T-cell (primary cell): ENCODE data around the gene BRI3BP. TPM values are rescaled to one million over a fixed set of nuclear protein-coding genes. Genes with fewer than 3 reads are reported as not detected.

Source experiments
- ATAC-seq, 4 experiments: fragments of 200-7000 bp in 3 of 4; fragments of 150-1000 bp in 1 of 4; cut with Tn5 transposase; replicated peaks in 1 of 4; 1 replicate in 3 of 4; 2 replicates in 1 of 4; pipeline ENCODE4 v1.10.0; 2021; ENCODE audit warnings: moderate library complexity in 3 of 4, mild to moderate bottlenecking in 2 of 4, moderate number of reproducible peaks in 1 of 4
- CTCF ChIA-PET, 2 donors: fragments of 300-600 bp; sonication (Branson Sonifier 250); formaldehyde crosslinking; loops; one replicate each; lab custom pipeline; 2022; ENCODE audit warnings: antibody characterized with exemption in 2 of 2; lab: Charles Lee
- POLR2A ChIA-PET, 2 donors: fragments of 300-600 bp; sonication (Branson Sonifier 250); formaldehyde crosslinking; loops; one replicate each; lab custom pipeline; 2022; ENCODE audit warnings: antibody characterized with exemption in 2 of 2; lab: Charles Lee
- DNase-seq, 35 experiments: peaks; one replicate each; pipeline versions ENCODE4 v3.0.0 to v3.0.0-alpha.2; 2013 to 2023
- H3K27ac ChIP-seq: one replicate; pipeline ENCODE4 v1.5.1; 2013; ENCODE audit warnings: low read length
- H3K27me3 ChIP-seq, 2 experiments: replicated peaks in 1 of 2; 1 replicate in 1 of 2; 2 replicates in 1 of 2; pipeline versions ENCODE4 v1.6.1 to v1.7.0; 2013; ENCODE audit warnings: low read length in 1 of 2, mixed read lengths in 1 of 2; ENCODE audit not compliant: control insufficient read depth in 2 of 2, insufficient read depth in 2 of 2; ENCODE audit errors: extremely low read depth in 1 of 2
- H3K36me3 ChIP-seq, 2 donors: 1 replicate in 1 of 2; 2 replicates in 1 of 2; pipeline versions ENCODE4 v1.6.1 to v1.7.0; 2013; ENCODE audit warnings: low read length in 1 of 2; ENCODE audit not compliant: control insufficient read depth in 2 of 2, insufficient read depth in 1 of 2; ENCODE audit errors: extremely low read depth in 1 of 2
- H3K4me1 ChIP-seq, 2 experiments: 1 replicate in 1 of 2; 2 replicates in 1 of 2; pipeline versions ENCODE4 v1.6.1 to v1.7.0; 2013; ENCODE audit warnings: low read length in 2 of 2, mixed read lengths in 1 of 2; ENCODE audit not compliant: insufficient read depth in 2 of 2, control insufficient read depth in 1 of 2; ENCODE audit errors: extremely low read depth in 1 of 2
- H3K4me3 ChIP-seq, 2 donors: 1 replicate in 1 of 2; 2 replicates in 1 of 2; pipeline versions ENCODE4 v1.5.1 to v1.7.0; 2013; ENCODE audit warnings: mild to moderate bottlenecking in 2 of 2, low read length in 1 of 2, moderate library complexity in 1 of 2; ENCODE audit not compliant: control insufficient read depth in 1 of 2; ENCODE audit errors: extremely low read depth in 1 of 2
- H3K9me3 ChIP-seq: 2 replicates; pipeline ENCODE4 v1.7.0; 2013
- H3K27ac Mint-ChIP-seq, 2 donors: one replicate each; pipeline ENCODE4 v1.8.0; 2020 to 2021; ENCODE audit warnings: mild to moderate bottlenecking in 2 of 2, mixed read lengths in 2 of 2
- H3K27me3 Mint-ChIP-seq, 2 donors: one replicate each; pipeline ENCODE4 v1.8.0; 2021 to 2022; ENCODE audit warnings: mixed read lengths in 2 of 2
- H3K36me3 Mint-ChIP-seq: one replicate; pipeline ENCODE4 v1.8.0; 2021; ENCODE audit warnings: mixed read lengths
- H3K4me1 Mint-ChIP-seq, 3 donors: one replicate each; pipeline ENCODE4 v1.8.0; 2020 to 2022; ENCODE audit warnings: mixed read lengths in 3 of 3, mild to moderate bottlenecking in 1 of 3
- H3K4me3 Mint-ChIP-seq, 3 donors: one replicate each; pipeline ENCODE4 v1.8.0; 2020 to 2022; ENCODE audit warnings: mild to moderate bottlenecking in 3 of 3, mixed read lengths in 3 of 3, moderate library complexity in 3 of 3
- H3K9me3 Mint-ChIP-seq, 3 donors: one replicate each; pipeline ENCODE4 v1.8.0; 2020 to 2022; ENCODE audit warnings: mixed read lengths in 3 of 3
- WGBS: methylation state at CpG from one replicate; pipeline ENCODE4 v1.1.5; 2013; ENCODE audit warnings: missing lambda C conversion rate; ENCODE audit not compliant: insufficient coverage; 5-methylcytosine and 5-hydroxymethylcytosine counted together
- total RNA-seq, 35 experiments: library from RNA in 6 of 35; stranded (reverse) in 6 of 35; fragments of 120-200 nt in 1 of 35; gene quantifications; one replicate each; pipeline versions ENCODE4 v1.2.1 to v1.2.4 and lab custom pipeline; 2013 to 2026

Gene BRI3BP, protein sequence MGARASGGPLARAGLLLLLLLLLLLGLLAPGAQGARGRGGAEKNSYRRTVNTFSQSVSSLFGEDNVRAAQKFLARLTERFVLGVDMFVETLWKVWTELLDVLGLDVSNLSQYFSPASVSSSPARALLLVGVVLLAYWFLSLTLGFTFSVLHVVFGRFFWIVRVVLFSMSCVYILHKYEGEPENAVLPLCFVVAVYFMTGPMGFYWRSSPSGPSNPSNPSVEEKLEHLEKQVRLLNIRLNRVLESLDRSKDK
- total RNA-seq (1 to 10 TPM; 4.8 to 8.1 (median 7.0) TPM), total RNA-seq (lab: John Stamatoyannopoulos, UW) (9.7 to 140 (median 17.5) reads per million in 29 experiments)
- 7.9 TPM for total RNA-seq (2013)

DNA sequence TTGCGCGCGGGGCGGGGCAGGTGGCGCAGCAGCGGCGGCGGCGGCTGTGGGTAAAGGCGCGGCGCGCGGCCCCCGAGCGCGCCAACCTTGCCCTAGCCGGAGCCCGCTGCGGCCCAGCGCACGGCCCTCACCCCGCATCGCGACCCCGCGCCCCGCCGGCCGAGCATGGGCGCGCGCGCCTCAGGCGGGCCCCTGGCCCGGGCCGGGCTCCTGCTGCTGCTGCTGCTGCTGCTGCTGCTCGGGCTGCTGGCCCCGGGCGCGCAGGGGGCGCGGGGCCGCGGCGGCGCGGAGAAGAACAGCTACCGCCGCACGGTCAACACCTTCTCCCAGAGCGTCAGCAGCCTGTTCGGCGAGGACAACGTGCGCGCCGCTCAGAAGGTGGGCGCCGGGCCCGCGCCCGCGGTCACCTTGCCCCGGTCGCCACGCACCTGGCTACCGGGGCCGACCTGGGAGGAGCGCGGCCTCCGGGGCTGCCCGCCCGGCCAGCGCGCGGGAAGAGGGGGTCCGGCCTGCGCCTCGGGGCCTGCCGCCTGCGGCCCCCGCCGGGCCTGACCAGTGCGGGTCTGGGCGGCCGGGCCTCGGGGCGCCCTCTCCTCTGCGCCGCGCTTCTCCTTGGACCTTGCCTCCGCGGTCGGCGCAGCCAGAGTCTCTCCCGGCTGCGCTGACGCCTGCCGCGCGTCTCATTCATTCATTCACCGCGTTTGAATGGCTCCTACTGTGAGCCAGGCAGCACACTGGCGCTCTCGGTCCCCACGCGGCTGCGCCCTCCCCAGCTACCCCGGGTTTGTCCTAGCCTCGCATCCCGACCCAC, at the start of gene BRI3BP:
Gene BRI3BP, plus strand, starts transcription at position 20 of the 811 bp plus-strand sequence. Its CDS starts 146 bp downstream, at position 166.
- Mint-ChIP-seq H3K4me1 (peaks cover 22 to 38% (median 30%) of the 10 kb centered on the region in 3 donors), H3K27me3 (no peaks in the 10 kb centered on the region), H3K36me3 (no peaks in the 10 kb centered on the region), H3K9me3 (no peaks in the 10 kb centered on the region), H3K4me3 (peak within 1 kb of the TSS; percentile 87 to 93 (median 91)), H3K27ac (peak within 1 kb of the TSS; percentile 78 to 84)
- peak within 1 kb of the TSS; percentile 57 to 79 for H3K4me3 ChIP-seq
- no peaks in the 10 kb centered on the region for H3K36me3 ChIP-seq
- peaks cover 15 to 30% of the 10 kb centered on the region in 2 experiments for H3K4me1 ChIP-seq
- ChIA-PET POLR2A (no interaction called here), CTCF (interaction anchor here (0.6 to 0.8 kb wide), 7 partner anchors 40 to 1761 kb away, joined by 3 to 10 read pairs (median 3); partner anchors contain the start of gene MPHOSPH9 (in 1 of the 2))
- under 1% methylated on average over 106 of the region's 112 CpGs for WGBS
- peak in 24 of 35 experiments; percentile 4 to 85 (median 24) for DNase-seq
- H3K27me3 ChIP-seq, result no peaks in the 10 kb centered on the region
- H3K27ac ChIP-seq, result peak within 1 kb of the TSS; percentile 47
- peak; percentile 13 to 85 (median 83) for ATAC-seq
- H3K9me3 ChIP-seq, result no peaks in the 10 kb centered on the region

DNA sequence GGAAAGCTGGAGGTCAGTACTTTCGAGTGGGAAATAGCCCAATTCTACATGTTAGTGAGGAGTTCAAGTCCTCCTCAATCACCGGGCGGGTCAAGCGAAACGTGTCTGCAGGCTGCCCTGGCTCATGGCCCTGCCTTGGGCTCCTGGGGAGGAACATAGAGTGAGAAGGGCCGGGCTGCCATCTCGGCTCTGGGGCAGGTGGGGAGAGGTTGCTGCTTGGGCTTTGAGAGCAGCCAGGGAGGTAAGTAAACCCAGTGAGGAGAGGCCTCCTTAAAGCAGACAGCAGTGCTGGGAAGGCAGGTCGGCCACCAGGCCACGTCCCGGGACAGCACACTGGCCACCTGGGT, 47.0 kb upstream of the BRI3BP start:
- Histone ChIP-seq H3K4me3 (no peak overlapping the region), H3K4me1 (no peaks in the 10 kb centered on the region), H3K36me3 (peaks cover 16 to 38% of the 10 kb centered on the region in 2 donors), H3K9me3 (no peaks in the 10 kb centered on the region), H3K27me3 (no peaks in the 10 kb centered on the region), H3K27ac (no peak overlapping the region)
- 95% methylated on average over 9 of the region's 10 CpGs for WGBS
- no peak overlapping the region for H3K4me3 Mint-ChIP-seq
- ChIA-PET CTCF (no interaction called here), POLR2A (no interaction called here)
- no peak for DNase-seq
- no peaks in the 10 kb centered on the region for H3K27me3 Mint-ChIP-seq
- no peak for ATAC-seq
- peaks cover 0 to 4% (median 0%) of the 10 kb centered on the region in 3 donors for H3K4me1 Mint-ChIP-seq
- H3K27ac Mint-ChIP-seq, result no peak overlapping the region
- peaks cover 33% of the 10 kb centered on the region for H3K36me3 Mint-ChIP-seq
- H3K9me3 Mint-ChIP-seq, result no peaks in the 10 kb centered on the region

DNA sequence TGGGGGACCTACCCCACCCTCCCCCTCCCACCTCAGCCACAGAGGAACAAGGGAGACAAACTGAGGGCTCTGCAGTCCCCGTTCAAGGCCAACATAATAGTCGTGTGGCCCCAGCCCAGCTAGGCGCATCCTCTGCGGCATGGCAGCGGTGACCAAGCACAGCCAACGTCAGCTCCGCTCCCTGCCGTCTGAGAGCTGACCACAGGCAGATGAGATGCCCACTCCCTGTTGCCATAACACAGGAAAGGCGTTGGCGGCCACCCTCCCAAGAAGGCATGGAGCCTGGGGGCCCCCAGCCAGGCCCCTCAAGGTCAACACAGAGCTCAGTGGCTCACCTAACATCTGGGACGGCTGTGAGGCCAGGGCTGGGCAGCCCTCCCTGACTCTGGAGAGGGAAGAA, 46.4 kb upstream of the BRI3BP start:
- Histone ChIP-seq H3K4me3 (no peak overlapping the region), H3K4me1 (no peaks in the 10 kb centered on the region), H3K36me3 (peaks cover 22 to 38% of the 10 kb centered on the region in 2 donors), H3K27me3 (no peaks in the 10 kb centered on the region), H3K9me3 (no peaks in the 10 kb centered on the region), H3K27ac (no peak overlapping the region)
- Mint-ChIP-seq H3K4me3 (no peak overlapping the region), H3K9me3 (no peaks in the 10 kb centered on the region), H3K36me3 (peaks cover 38% of the 10 kb centered on the region), H3K27ac (no peak overlapping the region), H3K4me1 (peaks cover 0 to 2% (median 0%) of the 10 kb centered on the region in 3 donors), H3K27me3 (no peaks in the 10 kb centered on the region)
- no peak for DNase-seq
- POLR2A ChIA-PET, result no interaction called here
- 96% methylated on average over 9 of the region's 11 CpGs for WGBS
- CTCF ChIA-PET, result interaction anchor here in 1 of 2 donors (0.7 kb wide), 1 partner anchor 613 kb away, joined by 3 read pairs; no protein-coding TSS in a partner anchor
- ATAC-seq, result no peak

DNA sequence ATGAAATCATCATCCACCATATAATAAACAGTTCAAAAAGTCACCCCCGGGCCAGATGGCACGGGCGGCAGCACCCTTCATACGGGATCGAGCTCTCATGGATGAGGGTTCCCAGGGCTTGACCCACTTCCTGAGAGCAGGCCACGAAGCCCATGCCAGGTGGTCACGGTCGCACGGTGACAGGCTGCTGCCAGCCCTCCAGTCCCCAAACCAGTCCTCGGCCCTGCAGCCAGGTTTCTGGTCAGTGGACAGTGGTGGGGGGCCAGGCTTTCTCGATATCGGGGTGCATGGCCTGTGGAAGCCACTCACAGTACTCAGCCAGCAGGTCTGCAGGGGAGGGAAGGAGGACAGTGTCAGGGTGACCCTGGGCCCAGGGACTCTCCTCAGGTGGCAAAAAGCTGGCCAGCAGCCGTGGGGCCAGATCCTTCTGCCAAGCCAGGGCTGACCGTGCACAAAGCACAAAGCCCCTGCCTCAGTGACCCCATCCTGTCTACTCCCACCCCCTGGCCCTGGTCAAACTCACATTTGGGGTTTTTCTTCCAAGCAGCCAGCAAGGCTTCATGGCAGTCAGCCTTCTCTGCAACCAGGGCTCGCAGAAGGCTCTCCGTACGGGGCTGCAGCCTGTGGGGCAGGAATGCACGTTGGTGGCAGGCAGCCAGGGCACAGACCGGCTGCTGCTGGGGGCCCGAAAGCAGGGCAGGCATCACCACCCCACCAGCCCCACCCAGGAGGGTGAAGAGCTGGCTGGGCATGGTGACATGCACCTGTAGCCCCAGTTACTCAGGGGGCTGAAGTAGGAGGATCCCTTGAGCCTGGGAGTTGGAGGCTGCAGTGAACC, 45.7 kb upstream of the BRI3BP start:
- no peak overlapping the region for H3K27ac Mint-ChIP-seq
- ChIA-PET CTCF (no interaction called here), POLR2A (no interaction called here)

DNA sequence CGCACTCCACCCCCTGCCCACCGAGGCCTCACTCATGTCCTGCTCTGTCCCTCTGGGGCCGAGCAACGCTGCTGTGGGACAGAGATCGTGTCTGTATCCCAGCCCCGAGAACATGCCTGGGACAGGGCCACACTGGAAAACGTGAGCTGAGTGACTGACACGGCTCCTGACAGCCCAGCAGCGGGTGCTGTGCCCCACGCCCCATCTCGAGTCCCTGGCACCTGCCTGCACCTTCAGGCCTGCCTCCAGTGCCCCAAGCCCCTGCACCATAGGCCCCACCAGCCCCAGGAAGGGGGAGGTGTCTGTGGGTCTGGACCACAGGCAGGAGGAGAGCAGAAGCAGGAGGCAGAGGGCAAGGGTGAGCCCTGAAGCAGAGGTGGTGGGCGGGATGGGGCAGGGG, 44.4 kb upstream of the BRI3BP start:
- no peak for ATAC-seq
- no peaks in the 10 kb centered on the region for H3K27me3 Mint-ChIP-seq
- Histone ChIP-seq H3K4me1 (no peaks in the 10 kb centered on the region), H3K27me3 (no peaks in the 10 kb centered on the region), H3K27ac (no peak overlapping the region), H3K36me3 (peaks cover 27 to 47% of the 10 kb centered on the region in 2 donors), H3K4me3 (no peak overlapping the region), H3K9me3 (no peaks in the 10 kb centered on the region)
- WGBS, result 97% methylated on average over 9 of the region's 12 CpGs
- no peaks in the 10 kb centered on the region for H3K4me1 Mint-ChIP-seq
- H3K4me3 Mint-ChIP-seq, result no peak overlapping the region
- H3K36me3 Mint-ChIP-seq, result peaks cover 39% of the 10 kb centered on the region
- no peak overlapping the region for H3K27ac Mint-ChIP-seq
- CTCF ChIA-PET, result no interaction called here
- DNase-seq, result no peak
- POLR2A ChIA-PET, result no interaction called here
- H3K9me3 Mint-ChIP-seq, result no peaks in the 10 kb centered on the region

More for the DNA sequence above, 45.7 kb upstream of the BRI3BP start:
- Histone ChIP-seq H3K27me3 (no peaks in the 10 kb centered on the region), H3K36me3 (peaks cover 25 to 39% of the 10 kb centered on the region in 2 donors), H3K4me3 (no peak overlapping the region), H3K9me3 (no peaks in the 10 kb centered on the region), H3K27ac (no peak overlapping the region), H3K4me1 (no peaks in the 10 kb centered on the region)
- Mint-ChIP-seq H3K36me3 (peaks cover 38% of the 10 kb centered on the region), H3K4me3 (no peak overlapping the region), H3K9me3 (no peaks in the 10 kb centered on the region), H3K4me1 (no peaks in the 10 kb centered on the region), H3K27me3 (no peaks in the 10 kb centered on the region)
- DNase-seq (no peak), ATAC-seq (no peak)
- 99% methylated on average over 16 of the region's 20 CpGs for WGBS
